Measurements from ENCODE around the gene REG1B. TPM values are rescaled to one million over a fixed set of nuclear protein-coding genes. Genes with fewer than 3 reads are reported as not detected.

REG1B gene
- total RNA-seq, 1 donor from 2014 or later: not detected

DNA sequence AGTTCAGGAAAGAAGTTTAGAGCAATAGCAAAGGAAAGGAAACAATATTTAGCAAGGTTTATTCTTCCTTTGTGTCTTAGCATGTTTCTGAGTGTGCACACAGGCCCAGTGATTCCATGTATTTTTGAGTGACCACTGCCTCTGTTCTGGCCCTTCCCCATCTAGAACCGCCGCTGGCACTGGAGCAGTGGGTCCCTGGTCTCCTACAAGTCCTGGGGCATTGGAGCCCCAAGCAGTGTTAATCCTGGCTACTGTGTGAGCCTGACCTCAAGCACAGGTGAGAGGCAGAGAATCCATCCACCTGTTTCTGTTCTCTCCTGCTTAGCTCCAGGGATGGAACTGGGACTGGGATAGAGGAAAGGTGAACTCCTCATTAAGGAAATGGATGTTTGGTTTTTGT is 34.9 kb upstream of the REG1B start:
- DNase-seq (ENCODE audit: low read depth): no peak
- TF ChIP-seq, protein P1, sequence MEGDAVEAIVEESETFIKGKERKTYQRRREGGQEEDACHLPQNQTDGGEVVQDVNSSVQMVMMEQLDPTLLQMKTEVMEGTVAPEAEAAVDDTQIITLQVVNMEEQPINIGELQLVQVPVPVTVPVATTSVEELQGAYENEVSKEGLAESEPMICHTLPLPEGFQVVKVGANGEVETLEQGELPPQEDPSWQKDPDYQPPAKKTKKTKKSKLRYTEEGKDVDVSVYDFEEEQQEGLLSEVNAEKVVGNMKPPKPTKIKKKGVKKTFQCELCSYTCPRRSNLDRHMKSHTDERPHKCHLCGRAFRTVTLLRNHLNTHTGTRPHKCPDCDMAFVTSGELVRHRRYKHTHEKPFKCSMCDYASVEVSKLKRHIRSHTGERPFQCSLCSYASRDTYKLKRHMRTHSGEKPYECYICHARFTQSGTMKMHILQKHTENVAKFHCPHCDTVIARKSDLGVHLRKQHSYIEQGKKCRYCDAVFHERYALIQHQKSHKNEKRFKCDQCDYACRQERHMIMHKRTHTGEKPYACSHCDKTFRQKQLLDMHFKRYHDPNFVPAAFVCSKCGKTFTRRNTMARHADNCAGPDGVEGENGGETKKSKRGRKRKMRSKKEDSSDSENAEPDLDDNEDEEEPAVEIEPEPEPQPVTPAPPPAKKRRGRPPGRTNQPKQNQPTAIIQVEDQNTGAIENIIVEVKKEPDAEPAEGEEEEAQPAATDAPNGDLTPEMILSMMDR (conservative IDR thresholded peaks at IDR 0.05; ENCODE audit: low read depth, low read length): no peak
- H3K4me3 ChIP-seq (ENCODE audit: low read depth, low read length): no peak overlapping the region

DNA sequence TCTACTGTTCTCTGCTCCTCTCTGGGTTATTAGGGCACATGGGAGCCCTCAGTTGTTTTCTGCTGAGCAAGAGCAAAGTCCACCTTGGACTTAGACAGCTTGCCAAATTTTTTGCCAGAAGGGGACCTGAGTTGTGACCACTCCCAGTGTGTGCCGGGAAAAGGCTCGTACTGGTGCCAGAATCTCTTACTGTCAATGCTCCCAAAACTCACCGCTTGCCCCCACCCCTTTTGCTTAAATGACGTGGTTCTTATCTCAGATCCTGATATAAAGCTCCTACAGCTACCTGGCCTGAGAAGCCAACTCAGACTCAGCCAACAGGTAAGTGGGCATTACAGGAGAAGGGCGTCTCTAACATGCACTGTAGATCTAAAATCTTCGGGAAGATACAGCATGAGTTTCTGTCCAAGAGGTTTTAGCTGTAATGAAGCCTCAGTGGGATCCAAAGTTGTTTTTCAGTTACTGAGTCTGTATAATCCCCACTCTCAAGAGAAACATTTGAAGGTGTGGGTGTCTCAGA is 32.5 kb upstream of the REG1B start, which contains the start of gene REG1A:
Gene REG1A (plus strand): TSS at position 295 of the 520 bp plus-strand sequence. CDS start 374 bp downstream, outside the sequence.
- no peak within 1 kb of the TSS for H3K4me3 ChIP-seq (ENCODE audit: low read depth, low read length)
- TF ChIP-seq, protein P1 (conservative IDR thresholded peaks at IDR 0.05; ENCODE audit: low read depth, low read length): no peak
- DNase-seq (ENCODE audit: low read depth): no peak

DNA sequence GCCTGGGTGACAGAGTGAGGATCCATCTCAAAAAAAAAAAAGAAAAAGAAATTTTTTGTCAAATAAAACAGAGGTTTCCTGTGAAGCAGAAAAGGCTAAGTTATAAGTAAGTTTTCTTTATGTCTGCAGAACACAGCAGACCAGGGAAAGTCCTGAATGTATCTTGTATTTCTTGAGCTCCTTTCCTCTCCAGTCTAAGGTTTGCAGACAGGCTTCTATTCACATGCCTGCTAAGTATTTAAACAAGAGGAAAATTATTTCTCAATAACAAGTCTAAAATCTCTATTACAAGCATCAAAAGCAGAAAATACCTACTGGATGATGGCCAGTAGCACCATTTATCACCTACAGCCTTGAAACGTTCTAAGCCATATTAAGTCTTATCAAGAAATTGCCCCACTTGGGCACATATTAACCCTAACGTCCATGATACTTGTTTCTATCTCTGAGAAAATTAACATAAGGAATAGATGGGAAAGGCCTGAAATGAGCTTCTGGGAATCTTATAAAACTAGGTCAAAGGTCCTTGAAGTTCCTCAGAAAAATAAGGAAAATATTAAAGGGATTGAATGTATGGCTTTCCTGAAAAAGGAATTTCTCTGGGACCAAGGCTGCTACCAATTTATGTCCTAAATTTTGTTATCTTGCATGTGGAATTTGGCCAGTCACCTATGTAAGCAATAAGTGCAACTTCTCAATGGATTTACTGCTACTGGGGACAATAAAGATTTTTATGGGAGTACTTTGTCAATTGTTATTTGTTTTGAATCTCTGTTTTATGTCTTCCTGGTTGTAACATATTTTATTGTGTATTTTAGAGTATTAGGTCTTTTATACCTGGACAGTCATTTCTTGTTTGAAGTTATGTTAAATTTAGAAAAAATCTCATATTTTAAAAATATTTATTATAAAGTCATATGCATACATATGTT is 29.5 kb upstream of the REG1B start:
- H3K4me3 ChIP-seq (ENCODE audit: low read depth, low read length): no peak overlapping the region
- TF ChIP-seq, protein P1 (conservative IDR thresholded peaks at IDR 0.05; ENCODE audit: low read depth, low read length): no peak
- DNase-seq (ENCODE audit: low read depth): no peak

DNA sequence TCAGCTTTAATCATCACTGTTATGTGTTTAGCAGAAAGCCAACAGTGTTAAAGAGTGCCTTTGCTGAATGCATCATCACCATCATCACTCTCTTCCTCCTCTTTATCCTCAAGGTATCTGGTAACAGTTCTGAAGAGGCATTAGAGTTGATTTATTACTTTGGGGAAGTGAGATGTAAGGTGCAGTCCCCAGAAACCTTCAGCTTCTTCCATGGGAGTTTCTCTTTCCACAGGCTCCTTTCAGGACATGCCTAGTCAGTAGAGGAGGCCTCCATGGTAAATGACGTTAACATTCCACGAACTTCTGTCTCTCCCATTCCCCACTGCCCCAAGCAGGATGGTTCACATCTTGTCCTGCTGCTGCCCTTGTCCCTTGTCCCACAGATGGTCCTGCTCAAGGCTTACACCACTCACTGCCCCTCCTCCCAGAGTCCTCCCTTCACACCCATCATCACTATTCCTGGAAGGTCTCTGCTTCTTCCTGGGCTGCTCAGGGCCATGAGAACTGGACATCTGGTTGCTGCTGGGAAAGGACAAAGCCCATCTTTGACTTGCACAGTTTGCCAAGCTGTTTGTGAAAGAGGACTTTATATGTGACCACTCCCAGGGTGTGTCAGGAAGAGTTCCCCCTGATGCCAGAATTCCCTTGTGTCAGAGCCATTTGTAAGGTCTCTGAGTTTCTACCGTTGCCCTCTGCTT is 27.2 kb upstream of the REG1B start:
- H3K4me3 ChIP-seq (ENCODE audit: low read depth, low read length): no peak overlapping the region
- TF ChIP-seq, protein P1 (conservative IDR thresholded peaks at IDR 0.05; ENCODE audit: low read depth, low read length): no peak
- DNase-seq (ENCODE audit: low read depth): no peak

DNA sequence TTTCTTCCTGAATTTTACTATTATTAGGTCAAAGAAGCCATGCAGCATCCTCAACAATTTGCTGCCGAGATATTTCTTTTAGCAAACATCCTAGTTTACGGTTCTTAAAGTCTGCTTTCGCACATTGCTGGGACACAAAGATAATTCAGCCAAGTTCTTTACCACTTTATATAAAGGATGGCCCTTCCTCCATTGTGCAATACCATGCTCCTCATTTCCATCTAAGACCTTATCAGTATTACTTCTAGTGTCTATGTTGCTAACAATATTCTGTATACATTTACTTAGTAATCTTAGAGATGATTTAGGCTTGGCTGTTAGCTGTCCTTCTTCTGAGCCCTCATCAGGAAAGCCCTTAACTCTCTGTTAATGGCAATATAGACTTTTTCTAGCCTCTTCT is 24.5 kb upstream of the REG1B start:
- TF ChIP-seq, protein P1 (conservative IDR thresholded peaks at IDR 0.05; ENCODE audit: low read depth, low read length): no peak
- DNase-seq (ENCODE audit: low read depth): no peak
- no peak overlapping the region for H3K4me3 ChIP-seq (ENCODE audit: low read depth, low read length)

DNA sequence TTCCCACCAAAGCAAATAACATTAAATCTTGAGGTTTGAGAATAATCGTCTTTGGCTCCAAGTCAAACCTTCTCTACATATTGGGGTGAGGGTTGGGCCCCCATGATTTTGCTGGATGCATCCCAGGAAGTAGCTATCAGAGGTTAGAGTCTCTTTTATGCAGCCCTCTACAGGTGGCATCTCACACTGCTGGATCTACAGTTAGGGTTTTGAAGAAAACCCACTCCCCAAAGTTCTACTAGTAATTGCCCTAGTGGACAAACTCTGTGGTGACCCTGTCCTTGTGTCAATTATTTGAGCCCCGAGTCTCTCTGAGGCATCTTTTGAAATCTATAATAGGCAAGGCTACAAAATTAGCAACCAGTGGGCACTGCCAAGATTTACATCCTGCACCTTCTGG is 17.5 kb upstream of the REG1B start:
- H3K4me3 ChIP-seq (ENCODE audit: low read depth, low read length): no peak overlapping the region
- no peak for DNase-seq (ENCODE audit: low read depth)

More for the DNA sequence above, 17.5 kb upstream of the REG1B start:
- TF ChIP-seq, protein P1 (conservative IDR thresholded peaks at IDR 0.05; ENCODE audit: low read depth, low read length): no peak

All from epithelial cell of proximal tubule (primary cell).